Panc1 (cell line): ENCODE measurements around the gene S1PR1.

Experiments
- CTCF ChIP-seq: fragments of 450-650 bp; IDR thresholded peaks from 2 replicates; pipeline ENCODE4 v1.5.1; 2017; ENCODE audit warnings: mild to moderate bottlenecking
- POLR2AphosphoS5 ChIP-seq: IDR thresholded peaks from 2 replicates; pipeline ENCODE4 v1.6.1; 2012; ENCODE audit warnings: mild to moderate bottlenecking, low read depth, low read length, moderate library complexity
- TCF7L2 ChIP-seq: IDR thresholded peaks from 2 replicates; pipeline ENCODE4 v1.6.1; 2011; ENCODE audit warnings: mild to moderate bottlenecking, low read depth, low read length, inconsistent platforms

- TF ChIP-seq CTCF (no peak), POLR2AphosphoS5 (no peak), TCF7L2 (no peak)
Measured at GRCh38 chr1:101268893-101269292, 32.1 kb downstream of the S1PR1 start.
